K562 (cell line): ENCODE data around the gene MUCL3. TPM values are rescaled to one million over a fixed set of nuclear protein-coding genes. Genes with fewer than 3 reads are reported as not detected.

Experiments
- ARID2 ChIP-seq: fragments of 450-650 bp; IDR thresholded peaks from 2 replicates; pipeline ENCODE4 v1.6.1; 2017; ENCODE audit warnings: antibody characterized with exemption, mild to moderate bottlenecking
- BHLHE40 ChIP-seq: IDR thresholded peaks from 2 replicates; pipeline ENCODE4 v1.6.1; 2011; ENCODE audit warnings: low read length, improper control_type of control experiment
- EGR1 ChIP-seq: fragments of 450-650 bp; conservative IDR thresholded peaks from 2 replicates; pipeline ENCODE4 v1.6.1; 2017; ENCODE audit warnings: mild to moderate bottlenecking
- EP400 ChIP-seq: fragments of 450-650 bp; IDR thresholded peaks from 2 replicates; pipeline ENCODE4 v1.6.1; 2017; ENCODE audit warnings: antibody characterized with exemption, mild to moderate bottlenecking, moderate library complexity
- JUN ChIP-seq, 2 experiments: sonication (generic) in 1 of 2; formaldehyde crosslinking in 1 of 2; IDR thresholded peaks; 2 replicates each; pipeline versions ENCODE4 v1.6.1 to v1.8.0; 2012 to 2022; ENCODE audit warnings: borderline replicate concordance in 2 of 2, mild to moderate bottlenecking in 2 of 2, improper control_type of control experiment in 1 of 2, low read depth in 1 of 2, low read length in 1 of 2, missing genetic modification reagents in 1 of 2
- KLF1 ChIP-seq: fragments of 450-650 bp; IDR thresholded peaks from 2 replicates; pipeline ENCODE4 v1.6.1; 2016; ENCODE audit warnings: missing genetic modification characterization, missing compliant biosample characterization
- MED1 ChIP-seq: sonication (generic); formaldehyde crosslinking; IDR thresholded peaks from 2 replicates; pipeline ENCODE4 v1.8.1; 2023; ENCODE audit warnings: missing genetic modification reagents, borderline replicate concordance
- PCBP2 ChIP-seq: fragments of 200-400 bp; formaldehyde crosslinking; IDR thresholded peaks from 2 replicates; pipeline ENCODE4 v1.6.1; 2018; ENCODE audit warnings: low read length, low read depth, mild to moderate bottlenecking, moderate library complexity; ENCODE audit not compliant: poor library complexity, severe bottlenecking
- PTRF ChIP-seq: fragments of 450-650 bp; IDR thresholded peaks from 2 replicates; pipeline ENCODE4 v1.6.1; 2016; ENCODE audit warnings: mild to moderate bottlenecking, missing genetic modification characterization, missing compliant biosample characterization
- SMAD1 ChIP-seq: fragments of 150-350 bp; IDR thresholded peaks from 2 replicates; pipeline ENCODE4 v1.6.1; 2014; ENCODE audit warnings: low read length, low read depth; ENCODE audit not compliant: partially characterized antibody
- SMARCE1 ChIP-seq: fragments of 450-650 bp; IDR thresholded peaks from 2 replicates; pipeline ENCODE4 v1.7.1; 2016; ENCODE audit warnings: mild to moderate bottlenecking
- ZNF444 ChIP-seq: fragments of 250-450 bp; sonication (Bioruptor Pico); IDR thresholded peaks from 2 replicates; pipeline ENCODE4 v1.4.0; 2020; ENCODE audit warnings: mild to moderate bottlenecking, moderate library complexity
- polyA plus RNA-seq, 8 experiments: library from polyadenylated mRNA; depleted of rRNA in 4 of 8; stranded (reverse) in 5 of 8; unstranded in 3 of 8; fragments of >200 nt; fragmentation: Nextera tagmentation in 2 of 8; fragmentation: Illumina TruSeq in 1 of 8; extraction: Ambion mirVana in 2 of 8; extraction: Trizol in 1 of 8; gene quantifications; 2 replicates each; pipeline versions ENCODE4 v1.2.1 to v1.2.3, GENCODE V29; 2011 to 2014; ENCODE audit warnings: inconsistent platforms in 1 of 8, missing spikeins in 1 of 8
- total RNA-seq, 7 experiments: library from RNA; depleted of rRNA in 6 of 7; stranded (reverse); fragments of >200 nt in 6 of 7; fragmentation: Illumina TruSeq in 2 of 7; extraction: Trizol in 2 of 7; gene quantifications; 2 replicates each; pipeline versions ENCODE4 v1.2.1 to v1.2.3, GENCODE V29; 2011 to 2021; ENCODE audit warnings: low replicate concordance in 1 of 7
- TF ChIP-seq, protein P1 (sequence below), 2 experiments: fragments of 200-800 bp in 1 of 2; sonication (Bioruptor generic) in 1 of 2; sonication (generic) in 1 of 2; formaldehyde crosslinking in 1 of 2; IDR thresholded peaks in 1 of 2; conservative IDR thresholded peaks in 1 of 2; 2 replicates each; pipeline versions ENCODE4 v1.5.0 to v1.6.1; 2016 to 2020; ENCODE audit warnings: missing compliant biosample characterization in 1 of 2, missing genetic modification characterization in 1 of 2, missing genetic modification reagents in 1 of 2
- TF ChIP-seq, protein P2 (sequence below): IDR thresholded peaks from 2 replicates; pipeline ENCODE4 v1.6.1; 2016; ENCODE audit warnings: missing genetic modification characterization, missing compliant biosample characterization
- TF ChIP-seq, protein P3 (sequence below): fragments of 250-450 bp; sonication (Bioruptor Pico); IDR thresholded peaks from 2 replicates; pipeline ENCODE4 v1.8.0; 2022; ENCODE audit warnings: inconsistent platforms
- TF ChIP-seq, protein P4 (sequence below): IDR thresholded peaks from 2 replicates; pipeline ENCODE4 v1.6.1; 2014; ENCODE audit warnings: antibody characterized with exemption
- TF ChIP-seq, protein P5 (sequence below): IDR thresholded peaks from 3 replicates; pipeline ENCODE4 v1.6.1; 2011; ENCODE audit warnings: borderline replicate concordance, mild to moderate bottlenecking, moderate library complexity; ENCODE audit not compliant: insufficient read length; ENCODE audit errors: extremely low read depth

MUCL3 gene
- total and polyA plus RNA-seq, 9 of the 15 experiments (the other 6 are each of a cell fraction or from before 2014, with no cell fraction given): 0.07 TPM; not detected in 8

DNA sequence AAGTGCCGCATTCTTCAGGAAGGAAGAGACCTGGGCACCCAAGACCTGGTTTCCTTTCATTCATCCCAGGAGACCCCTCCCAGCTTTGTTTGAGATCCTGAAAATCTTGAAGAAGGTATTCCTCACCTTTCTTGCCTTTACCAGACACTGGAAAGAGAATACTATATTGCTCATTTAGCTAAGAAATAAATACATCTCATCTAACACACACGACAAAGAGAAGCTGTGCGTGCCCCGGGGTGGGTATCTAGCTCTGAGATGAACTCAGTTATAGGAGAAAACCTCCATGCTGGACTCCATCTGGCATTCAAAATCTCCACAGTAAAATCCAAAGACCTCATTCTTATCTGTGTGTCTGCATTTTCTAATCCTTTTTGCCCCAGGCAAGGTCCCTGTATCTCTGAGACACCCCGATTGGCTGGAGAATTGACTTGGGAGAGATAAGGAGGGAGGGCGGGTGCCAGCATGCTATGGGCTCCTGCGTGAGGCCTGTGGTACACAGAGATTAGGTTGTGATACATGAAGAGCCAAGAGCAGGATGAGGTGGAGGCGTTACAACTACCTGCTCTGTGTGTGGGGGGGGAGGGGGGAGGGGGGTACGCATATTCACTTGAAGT is 47.5 kb downstream of the MUCL3 start (continued):
- TF ChIP-seq, protein P1, sequence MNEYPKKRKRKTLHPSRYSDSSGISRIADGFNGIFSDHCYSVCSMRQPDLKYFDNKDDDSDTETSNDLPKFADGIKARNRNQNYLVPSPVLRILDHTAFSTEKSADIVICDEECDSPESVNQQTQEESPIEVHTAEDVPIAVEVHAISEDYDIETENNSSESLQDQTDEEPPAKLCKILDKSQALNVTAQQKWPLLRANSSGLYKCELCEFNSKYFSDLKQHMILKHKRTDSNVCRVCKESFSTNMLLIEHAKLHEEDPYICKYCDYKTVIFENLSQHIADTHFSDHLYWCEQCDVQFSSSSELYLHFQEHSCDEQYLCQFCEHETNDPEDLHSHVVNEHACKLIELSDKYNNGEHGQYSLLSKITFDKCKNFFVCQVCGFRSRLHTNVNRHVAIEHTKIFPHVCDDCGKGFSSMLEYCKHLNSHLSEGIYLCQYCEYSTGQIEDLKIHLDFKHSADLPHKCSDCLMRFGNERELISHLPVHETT (CRISPR knock-in tag; conservative IDR thresholded peaks at IDR 0.05 in 1 of 2, IDR thresholded peaks at IDR 0.05 in 1 of 2): peak in 1 of 2 experiments; percentile 63; a peak in 1 of 4 replicates
- TF ChIP-seq ARID2: no peak
- TF ChIP-seq EP400: no peak
- TF ChIP-seq, protein P2, sequence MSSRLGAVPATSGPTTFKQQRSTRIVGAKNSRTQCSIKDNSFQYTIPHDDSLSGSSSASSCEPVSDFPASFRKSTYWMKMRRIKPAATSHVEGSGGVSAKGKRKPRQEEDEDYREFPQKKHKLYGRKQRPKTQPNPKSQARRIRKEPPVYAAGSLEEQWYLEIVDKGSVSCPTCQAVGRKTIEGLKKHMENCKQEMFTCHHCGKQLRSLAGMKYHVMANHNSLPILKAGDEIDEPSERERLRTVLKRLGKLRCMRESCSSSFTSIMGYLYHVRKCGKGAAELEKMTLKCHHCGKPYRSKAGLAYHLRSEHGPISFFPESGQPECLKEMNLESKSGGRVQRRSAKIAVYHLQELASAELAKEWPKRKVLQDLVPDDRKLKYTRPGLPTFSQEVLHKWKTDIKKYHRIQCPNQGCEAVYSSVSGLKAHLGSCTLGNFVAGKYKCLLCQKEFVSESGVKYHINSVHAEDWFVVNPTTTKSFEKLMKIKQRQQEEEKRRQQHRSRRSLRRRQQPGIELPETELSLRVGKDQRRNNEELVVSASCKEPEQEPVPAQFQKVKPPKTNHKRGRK (tag): no peak
- no peak for TF ChIP-seq PTRF (tag)
- no peak for TF ChIP-seq KLF1 (tag)
- TF ChIP-seq SMAD1: no peak
- TF ChIP-seq ZNF444 (CRISPR knock-in tag): no peak
- 0 out of 2 replicates have a peak, but pooled peaks have one; percentile 33 for TF ChIP-seq BHLHE40
- TF ChIP-seq, protein P3, sequence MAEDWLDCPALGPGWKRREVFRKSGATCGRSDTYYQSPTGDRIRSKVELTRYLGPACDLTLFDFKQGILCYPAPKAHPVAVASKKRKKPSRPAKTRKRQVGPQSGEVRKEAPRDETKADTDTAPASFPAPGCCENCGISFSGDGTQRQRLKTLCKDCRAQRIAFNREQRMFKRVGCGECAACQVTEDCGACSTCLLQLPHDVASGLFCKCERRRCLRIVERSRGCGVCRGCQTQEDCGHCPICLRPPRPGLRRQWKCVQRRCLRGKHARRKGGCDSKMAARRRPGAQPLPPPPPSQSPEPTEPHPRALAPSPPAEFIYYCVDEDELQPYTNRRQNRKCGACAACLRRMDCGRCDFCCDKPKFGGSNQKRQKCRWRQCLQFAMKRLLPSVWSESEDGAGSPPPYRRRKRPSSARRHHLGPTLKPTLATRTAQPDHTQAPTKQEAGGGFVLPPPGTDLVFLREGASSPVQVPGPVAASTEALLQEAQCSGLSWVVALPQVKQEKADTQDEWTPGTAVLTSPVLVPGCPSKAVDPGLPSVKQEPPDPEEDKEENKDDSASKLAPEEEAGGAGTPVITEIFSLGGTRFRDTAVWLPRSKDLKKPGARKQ (CRISPR knock-in tag): no peak
- TF ChIP-seq JUN (IDR thresholded peaks at IDR 0.05; ENCODE audit: borderline replicate concordance, low read depth, low read length): no peak
- no peak for TF ChIP-seq JUN (CRISPR knock-in tag; IDR thresholded peaks at IDR 0.05; ENCODE audit: borderline replicate concordance)
- TF ChIP-seq, protein P4, sequence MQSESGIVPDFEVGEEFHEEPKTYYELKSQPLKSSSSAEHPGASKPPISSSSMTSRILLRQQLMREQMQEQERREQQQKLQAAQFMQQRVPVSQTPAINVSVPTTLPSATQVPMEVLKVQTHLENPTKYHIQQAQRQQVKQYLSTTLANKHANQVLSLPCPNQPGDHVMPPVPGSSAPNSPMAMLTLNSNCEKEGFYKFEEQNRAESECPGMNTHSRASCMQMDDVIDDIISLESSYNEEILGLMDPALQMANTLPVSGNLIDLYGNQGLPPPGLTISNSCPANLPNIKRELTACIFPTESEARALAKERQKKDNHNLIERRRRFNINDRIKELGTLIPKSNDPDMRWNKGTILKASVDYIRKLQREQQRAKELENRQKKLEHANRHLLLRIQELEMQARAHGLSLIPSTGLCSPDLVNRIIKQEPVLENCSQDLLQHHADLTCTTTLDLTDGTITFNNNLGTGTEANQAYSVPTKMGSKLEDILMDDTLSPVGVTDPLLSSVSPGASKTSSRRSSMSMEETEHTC: no peak
- TF ChIP-seq PCBP2: no peak
- TF ChIP-seq SMARCE1: no peak
- TF ChIP-seq MED1 (CRISPR knock-in tag): no peak
- no peak for TF ChIP-seq EGR1
- TF ChIP-seq, protein P5, sequence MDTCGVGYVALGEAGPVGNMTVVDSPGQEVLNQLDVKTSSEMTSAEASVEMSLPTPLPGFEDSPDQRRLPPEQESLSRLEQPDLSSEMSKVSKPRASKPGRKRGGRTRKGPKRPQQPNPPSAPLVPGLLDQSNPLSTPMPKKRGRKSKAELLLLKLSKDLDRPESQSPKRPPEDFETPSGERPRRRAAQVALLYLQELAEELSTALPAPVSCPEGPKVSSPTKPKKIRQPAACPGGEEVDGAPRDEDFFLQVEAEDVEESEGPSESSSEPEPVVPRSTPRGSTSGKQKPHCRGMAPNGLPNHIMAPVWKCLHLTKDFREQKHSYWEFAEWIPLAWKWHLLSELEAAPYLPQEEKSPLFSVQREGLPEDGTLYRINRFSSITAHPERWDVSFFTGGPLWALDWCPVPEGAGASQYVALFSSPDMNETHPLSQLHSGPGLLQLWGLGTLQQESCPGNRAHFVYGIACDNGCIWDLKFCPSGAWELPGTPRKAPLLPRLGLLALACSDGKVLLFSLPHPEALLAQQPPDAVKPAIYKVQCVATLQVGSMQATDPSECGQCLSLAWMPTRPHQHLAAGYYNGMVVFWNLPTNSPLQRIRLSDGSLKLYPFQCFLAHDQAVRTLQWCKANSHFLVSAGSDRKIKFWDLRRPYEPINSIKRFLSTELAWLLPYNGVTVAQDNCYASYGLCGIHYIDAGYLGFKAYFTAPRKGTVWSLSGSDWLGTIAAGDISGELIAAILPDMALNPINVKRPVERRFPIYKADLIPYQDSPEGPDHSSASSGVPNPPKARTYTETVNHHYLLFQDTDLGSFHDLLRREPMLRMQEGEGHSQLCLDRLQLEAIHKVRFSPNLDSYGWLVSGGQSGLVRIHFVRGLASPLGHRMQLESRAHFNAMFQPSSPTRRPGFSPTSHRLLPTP: no peak
